AG04450 (cell line): ENCODE measurements around the gene GOLGA1. TPM values are rescaled to one million over a fixed set of nuclear protein-coding genes. Genes with fewer than 3 reads are reported as not detected.
A peak's percentile ranks its signal among the peaks of the same experiment; 100 is the strongest.

Source experiments
- CTCF ChIA-PET: fragments of 300-600, 350-600 bp; formaldehyde crosslinking; extraction: SDS; loops from one replicate; lab custom pipeline; 2022; ENCODE audit warnings: antibody characterized with exemption, inconsistent platforms; lab: Charles Lee
- POLR2A ChIA-PET: fragments of 350-600 bp; formaldehyde crosslinking; extraction: SDS; loops from one replicate; lab custom pipeline; 2021; ENCODE audit warnings: antibody characterized with exemption, inconsistent platforms; lab: Yijun Ruan, JAX
- DNase-seq: peaks from one replicate; pipeline ENCODE4 v3.0.0-alpha.2; 2011; ENCODE audit warnings: low read depth, low spot score
- H3K27ac ChIP-seq: one replicate; pipeline ENCODE4 v1.5.1; 2012; ENCODE audit warnings: low read depth, low read length, control low read depth
- H3K27me3 ChIP-seq: one replicate; pipeline ENCODE4 v1.6.0; 2012; ENCODE audit warnings: low read length; ENCODE audit not compliant: control insufficient read depth, insufficient read depth
- H3K4me3 ChIP-seq: 2 replicates; pipeline ENCODE4 v1.5.1; 2011; ENCODE audit warnings: mild to moderate bottlenecking, low read depth, low read length, control low read depth
- H3K9me3 ChIP-seq: 2 replicates; pipeline ENCODE4 v1.5.1; 2012; ENCODE audit warnings: low read length; ENCODE audit not compliant: control insufficient read depth, insufficient read depth
- polyA plus RNA-seq: library from polyadenylated mRNA; depleted of rRNA; stranded (reverse); fragments of >200 nt; gene quantifications from 2 replicates; pipeline ENCODE4 v1.2.3, GENCODE V29; 2011
- TF ChIP-seq, protein P1 (sequence below): IDR thresholded peaks from 2 replicates; pipeline ENCODE4 v1.5.1; 2011; ENCODE audit warnings: low read depth, low read length, control low read depth, inconsistent platforms

The GOLGA1 gene
- polyA plus RNA-seq, 1 experiment = 13.1 TPM

DNA sequence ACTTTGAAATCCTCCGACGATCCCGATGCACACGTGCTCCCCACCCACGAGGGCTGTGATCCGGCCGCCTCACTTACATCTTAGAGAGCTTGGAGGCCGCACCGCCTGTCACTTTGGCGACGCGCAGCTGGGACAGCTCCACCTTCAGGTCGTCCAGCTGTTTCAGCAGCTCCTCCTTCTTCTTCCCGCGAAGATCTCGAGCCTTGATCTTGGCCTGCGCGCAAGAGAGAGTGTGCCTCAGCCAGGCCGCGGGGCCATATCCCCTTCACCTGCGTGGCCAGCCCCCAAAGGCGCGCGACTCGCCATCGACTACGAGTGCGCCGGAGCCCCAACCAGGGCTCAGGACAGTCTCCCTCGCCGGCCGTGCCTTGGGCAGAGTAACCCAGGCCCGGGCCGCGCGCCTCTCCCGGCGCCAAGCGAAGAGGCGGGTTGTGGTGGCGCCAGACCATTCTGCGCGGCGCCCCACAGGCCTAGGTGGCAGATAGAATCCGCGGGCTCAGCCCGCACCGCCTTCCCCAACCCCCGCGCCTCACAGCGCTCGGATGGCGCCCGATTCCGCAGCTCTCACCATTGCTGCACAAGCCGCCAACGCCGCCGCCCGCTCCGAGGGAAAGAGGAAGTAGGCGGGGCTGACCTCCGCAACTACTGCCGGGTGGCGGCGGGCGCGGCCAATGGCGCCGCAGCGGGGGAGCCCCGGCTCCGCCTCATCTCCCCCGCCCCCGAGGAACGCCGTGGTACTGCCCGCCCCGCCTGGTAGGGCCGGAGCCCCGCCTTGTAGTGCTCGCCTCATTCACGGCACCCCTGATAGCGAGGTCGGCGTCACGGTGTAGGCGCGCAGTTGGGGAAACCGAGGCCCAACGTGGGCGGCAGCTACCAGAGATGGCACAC is 79.3 kb downstream of the GOLGA1 start, which contains the start of the genes ARPC5L and RPL35:
TSS of gene ARPC5L (plus strand) at position 789 of the 888 bp plus-strand sequence. CDS start 7,161 bp downstream, outside the sequence.
TSS of gene RPL35 (minus strand) at position 616 of the 888 bp plus-strand sequence. CDS start at position 571, 45 bp downstream.
- H3K4me3 ChIP-seq = peak within 1 kb of the TSS; percentile 95
- ChIA-PET CTCF (interaction anchor here (1.0 to 7.1 kb wide), 4 partner anchors 9 to 99 kb away, joined by 3 to 68 read pairs (median 15); partner anchors contain the start of genes NR6A1 and WDR38), POLR2A (interaction anchor here (0.6 to 2.2 kb wide), 17 partner anchors 11 to 380 kb away, joined by 3 to 26 read pairs (median 5); partner anchors contain the start of genes HSPA5, NR6A1 and OLFML2A)
- H3K27me3 ChIP-seq = no peaks in the 10 kb centered on the region
- H3K9me3 ChIP-seq = peaks cover 3% of the 10 kb centered on the region; the same call in 1 of the 2 replicates
- DNase-seq = peak; percentile 72
- H3K27ac ChIP-seq = peak within 1 kb of the TSS; percentile 81
- TF ChIP-seq, protein P1, sequence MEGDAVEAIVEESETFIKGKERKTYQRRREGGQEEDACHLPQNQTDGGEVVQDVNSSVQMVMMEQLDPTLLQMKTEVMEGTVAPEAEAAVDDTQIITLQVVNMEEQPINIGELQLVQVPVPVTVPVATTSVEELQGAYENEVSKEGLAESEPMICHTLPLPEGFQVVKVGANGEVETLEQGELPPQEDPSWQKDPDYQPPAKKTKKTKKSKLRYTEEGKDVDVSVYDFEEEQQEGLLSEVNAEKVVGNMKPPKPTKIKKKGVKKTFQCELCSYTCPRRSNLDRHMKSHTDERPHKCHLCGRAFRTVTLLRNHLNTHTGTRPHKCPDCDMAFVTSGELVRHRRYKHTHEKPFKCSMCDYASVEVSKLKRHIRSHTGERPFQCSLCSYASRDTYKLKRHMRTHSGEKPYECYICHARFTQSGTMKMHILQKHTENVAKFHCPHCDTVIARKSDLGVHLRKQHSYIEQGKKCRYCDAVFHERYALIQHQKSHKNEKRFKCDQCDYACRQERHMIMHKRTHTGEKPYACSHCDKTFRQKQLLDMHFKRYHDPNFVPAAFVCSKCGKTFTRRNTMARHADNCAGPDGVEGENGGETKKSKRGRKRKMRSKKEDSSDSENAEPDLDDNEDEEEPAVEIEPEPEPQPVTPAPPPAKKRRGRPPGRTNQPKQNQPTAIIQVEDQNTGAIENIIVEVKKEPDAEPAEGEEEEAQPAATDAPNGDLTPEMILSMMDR = peak; percentile 19

DNA sequence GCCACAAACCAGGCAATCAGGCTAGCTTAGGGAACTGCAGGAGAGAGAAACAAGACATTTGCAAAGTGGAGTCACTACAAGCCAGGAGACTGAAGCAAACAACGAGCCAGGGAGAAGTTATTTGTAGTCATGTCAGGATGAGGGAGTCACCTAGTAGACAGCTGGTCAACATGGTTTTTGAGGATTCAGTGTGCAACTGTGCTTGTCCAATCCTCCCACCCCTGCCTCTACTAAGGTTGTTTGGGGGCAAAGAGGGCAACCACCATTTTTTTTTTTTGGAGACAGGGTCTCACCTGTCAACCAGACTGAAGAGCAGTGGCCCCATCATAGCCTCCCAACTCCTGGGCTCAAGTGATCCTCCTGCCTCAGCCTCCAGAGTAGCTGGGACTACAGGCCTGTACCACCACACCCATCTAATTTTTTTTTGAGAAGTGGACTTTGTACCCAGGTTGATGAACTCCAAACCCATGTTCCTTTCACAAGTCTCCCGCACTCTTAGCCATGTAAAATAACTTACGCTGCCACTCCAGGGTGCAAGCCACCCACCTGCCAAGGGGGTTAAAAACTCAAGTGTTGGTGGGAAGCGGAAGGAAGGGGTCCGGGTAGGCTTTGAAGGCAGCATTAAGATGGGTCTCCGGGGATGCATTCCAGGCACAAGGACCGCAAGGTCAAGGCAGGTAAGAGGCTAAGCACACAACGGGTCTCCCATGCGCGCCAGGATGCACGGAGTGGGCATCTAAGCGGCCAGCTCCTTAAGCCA is 80.1 kb downstream of the GOLGA1 start:
- peak overlapping the region; percentile 95 for H3K4me3 ChIP-seq
- DNase-seq = no peak
- CTCF ChIA-PET = interaction anchor here (3.4 to 7.1 kb wide), 2 partner anchors 8 to 87 kb away, joined by 25 to 68 read pairs; partner anchors contain the start of genes NR6A1 and WDR38
- H3K27me3 ChIP-seq = no peaks in the 10 kb centered on the region
- peaks cover 3% of the 10 kb centered on the region; the same call in 1 of the 2 replicates for H3K9me3 ChIP-seq
- TF ChIP-seq, protein P1 = no peak
- peak overlapping the region; percentile 52 for H3K27ac ChIP-seq
- POLR2A ChIA-PET = interaction anchor here (0.6 to 2.2 kb wide), 10 partner anchors 17 to 330 kb away, joined by 3 to 26 read pairs (median 4); partner anchors contain the start of genes NR6A1 and OLFML2A

DNA sequence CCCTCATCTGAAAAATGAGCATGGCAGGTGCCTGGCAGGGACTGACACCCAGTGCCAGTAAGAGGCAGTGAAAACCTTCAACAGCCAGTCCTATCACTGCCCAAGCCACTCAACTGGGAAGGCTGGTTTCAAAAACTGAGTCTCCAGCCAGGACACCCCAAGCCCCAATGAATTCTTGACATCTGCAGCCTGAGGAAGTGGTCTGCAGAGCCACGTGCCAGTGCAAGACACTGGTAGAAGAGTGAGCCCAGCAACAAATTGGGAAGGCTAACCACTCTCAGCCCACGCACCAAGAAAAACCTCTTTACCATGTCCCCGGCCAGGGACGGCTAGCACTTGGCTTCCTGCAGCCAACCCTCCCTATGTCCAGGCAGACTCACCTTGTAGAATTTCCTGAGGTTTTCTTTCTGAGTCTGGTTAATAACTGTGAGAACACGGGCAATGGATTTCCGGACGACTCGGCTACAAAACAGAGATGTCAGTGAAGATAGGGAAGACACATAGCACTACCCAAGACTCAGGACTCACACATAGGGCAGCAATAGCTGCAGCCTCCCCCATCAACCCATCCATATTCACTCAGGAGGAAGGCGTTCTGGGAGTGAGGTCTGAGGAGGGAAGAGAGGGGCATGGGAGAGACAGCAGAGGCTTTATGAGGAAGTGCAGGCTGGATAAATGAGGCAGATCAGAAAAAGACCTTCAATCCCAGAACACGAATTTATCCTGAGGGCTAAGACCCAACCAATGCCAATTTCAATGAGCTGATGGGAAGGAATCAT is 80.9 kb downstream of the GOLGA1 start:
- DNase-seq = no peak
- Histone ChIP-seq H3K27me3 (no peaks in the 10 kb centered on the region), H3K4me3 (peak overlapping the region; percentile 95), H3K27ac (no peak overlapping the region), H3K9me3 (peaks cover 3% of the 10 kb centered on the region; the same call in 1 of the 2 replicates)
- CTCF ChIA-PET = interaction anchor here (3.4 to 7.1 kb wide), 2 partner anchors 8 to 86 kb away, joined by 25 to 68 read pairs; partner anchors contain the start of genes NR6A1 and WDR38
- POLR2A ChIA-PET = interaction anchor here (1.3 kb wide), 1 partner anchor 18 kb away, joined by 3 read pairs; no protein-coding TSS in a partner anchor
- TF ChIP-seq, protein P1 = no peak

DNA sequence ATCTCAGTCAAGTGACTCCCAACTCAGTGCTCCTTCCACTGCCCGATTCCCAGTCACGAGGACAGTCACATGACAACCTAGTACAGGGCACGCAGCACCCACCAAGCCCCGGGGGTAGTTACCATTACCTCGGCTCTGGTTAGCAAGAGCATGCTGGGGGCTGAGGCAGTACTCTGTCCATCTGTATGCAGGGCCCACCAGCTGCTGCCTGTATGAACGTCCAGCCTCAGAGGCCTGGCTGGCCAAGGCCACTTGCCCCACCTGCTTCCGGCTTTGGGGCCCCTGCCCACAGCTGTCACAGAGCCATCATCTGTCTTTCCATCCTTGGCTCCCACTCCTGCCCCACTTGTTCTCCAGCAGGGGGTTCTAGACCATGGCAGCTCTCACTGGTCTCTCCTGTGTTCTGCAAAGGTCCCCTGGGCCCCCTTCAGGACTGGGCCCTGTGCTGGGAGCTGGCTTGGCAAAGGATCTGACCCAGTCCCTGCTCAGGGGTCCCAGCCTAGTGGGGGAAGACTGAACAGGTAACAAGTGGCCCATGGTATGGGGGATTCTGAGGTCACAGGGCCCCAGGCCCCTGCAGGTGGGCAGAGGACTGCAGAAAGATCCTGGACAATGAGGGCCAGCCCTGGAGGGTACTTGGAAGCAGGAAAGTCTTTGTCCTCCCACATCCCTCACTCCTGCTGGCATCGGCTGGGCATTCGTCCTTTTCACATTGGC is 82.4 kb downstream of the GOLGA1 start:
- Histone ChIP-seq H3K4me3 (no peak overlapping the region), H3K27me3 (no peaks in the 10 kb centered on the region), H3K9me3 (peaks cover 3% of the 10 kb centered on the region; the same call in 1 of the 2 replicates), H3K27ac (peak overlapping the region; percentile 21)
- no peak for DNase-seq
- POLR2A ChIA-PET = interaction anchor here (0.9 to 1.4 kb wide), 3 partner anchors 79 to 88 kb away, joined by 3 to 4 read pairs (median 4); partner anchors contain the start of genes NR6A1 and OLFML2A
- CTCF ChIA-PET = interaction anchor here (7.1 kb wide), 1 partner anchor 85 kb away, joined by 68 read pairs; the partner anchor contains the start of gene NR6A1
- TF ChIP-seq, protein P1 = no peak
